ENCODE results near the gene BRD3OS.
A peak's percentile ranks its signal among the peaks of the same experiment; 100 is the strongest.
"Not testable (repeated sequence)": the region's sequence is repeated elsewhere in the genome, so short reads cannot be mapped to it uniquely, and the experiment has no call there.

The BRD3OS gene

DNA sequence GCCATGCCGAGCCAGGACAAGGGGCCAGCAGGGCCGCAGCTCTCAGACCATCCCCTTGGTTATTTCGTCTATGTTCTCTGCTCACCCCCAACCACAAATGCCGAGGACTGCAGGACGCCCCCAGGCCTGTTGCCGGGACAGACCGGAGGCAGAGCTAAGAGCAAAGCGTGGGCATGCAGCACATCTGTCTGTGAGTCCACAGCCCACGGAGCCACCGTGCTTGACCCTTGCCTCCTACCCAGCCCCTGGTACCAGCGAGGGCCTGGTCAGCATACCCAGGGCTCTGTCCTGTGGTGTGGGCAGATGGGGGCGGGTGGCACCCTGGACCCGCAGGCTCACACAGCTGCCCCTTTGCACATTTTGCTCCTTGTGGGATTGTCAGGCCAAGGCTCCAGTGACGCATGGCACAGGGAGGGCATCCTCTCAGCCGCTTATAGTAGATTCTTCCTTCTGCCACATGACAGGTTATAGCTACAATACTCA is 37.8 kb downstream of the BRD3OS start:
- Mint-ChIP-seq H3K4me1 (ENCODE audit: low read depth) (peaks cover 20% of the 10 kb centered on the region), H3K27ac (no peak overlapping the region), H3K36me3 (ENCODE audit: low read depth) (peaks cover 4% of the 10 kb centered on the region), H3K27me3 (ENCODE audit: low read depth) (no peaks in the 10 kb centered on the region), H3K9me3 (no peaks in the 10 kb centered on the region), H3K4me3 (no peak overlapping the region)

DNA sequence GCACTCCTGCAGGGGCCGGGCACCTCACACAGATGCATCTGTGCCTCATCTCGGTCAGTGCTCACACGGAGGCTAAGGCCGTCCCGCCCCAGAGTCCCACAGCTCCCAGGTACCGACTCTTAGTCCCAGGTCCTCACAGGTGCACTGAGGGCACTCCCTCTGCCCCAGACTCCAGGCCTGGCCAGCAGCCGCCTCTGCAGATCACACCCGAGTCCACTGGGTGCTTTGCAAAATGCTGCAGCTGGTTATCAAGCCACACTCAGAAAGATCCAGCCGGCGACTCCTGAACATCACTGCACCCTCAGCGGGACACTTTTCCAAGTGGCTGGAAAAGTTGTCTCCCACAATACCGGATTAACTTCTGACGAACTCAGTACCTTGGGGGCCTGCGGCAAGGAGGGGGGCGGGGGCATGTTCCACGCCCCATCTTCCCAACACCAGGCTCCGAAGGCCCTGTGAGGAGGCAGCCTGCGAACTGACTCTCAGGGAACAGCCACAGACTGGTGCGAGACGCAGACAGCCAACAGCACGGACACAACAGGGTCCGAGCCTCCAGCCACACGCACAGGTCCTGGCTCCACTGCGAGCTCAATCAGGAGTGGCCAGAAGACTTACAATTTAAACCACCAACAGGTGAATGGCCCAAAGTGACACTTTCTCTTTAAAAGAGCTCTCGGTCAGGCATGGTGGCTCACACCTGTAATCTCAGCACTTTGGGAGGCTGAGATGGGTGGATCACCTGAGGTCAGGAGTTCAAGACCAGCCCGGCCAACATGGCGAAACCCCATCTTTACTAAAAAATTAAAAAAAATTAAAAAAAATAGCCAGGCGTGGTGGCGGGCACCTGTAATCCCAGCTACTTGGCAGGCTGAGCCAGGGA is 38.5 kb downstream of the BRD3OS start:
- no peaks in the 10 kb centered on the region for H3K9me3 Mint-ChIP-seq
- H3K4me3 Mint-ChIP-seq, result no peak overlapping the region
- no peak overlapping the region for H3K27ac Mint-ChIP-seq
- H3K27me3 Mint-ChIP-seq (ENCODE audit: low read depth), result peaks cover under 1% of the 10 kb centered on the region
- H3K36me3 Mint-ChIP-seq (ENCODE audit: low read depth), result peaks cover 4% of the 10 kb centered on the region
- H3K4me1 Mint-ChIP-seq (ENCODE audit: low read depth), result peaks cover 21% of the 10 kb centered on the region

DNA sequence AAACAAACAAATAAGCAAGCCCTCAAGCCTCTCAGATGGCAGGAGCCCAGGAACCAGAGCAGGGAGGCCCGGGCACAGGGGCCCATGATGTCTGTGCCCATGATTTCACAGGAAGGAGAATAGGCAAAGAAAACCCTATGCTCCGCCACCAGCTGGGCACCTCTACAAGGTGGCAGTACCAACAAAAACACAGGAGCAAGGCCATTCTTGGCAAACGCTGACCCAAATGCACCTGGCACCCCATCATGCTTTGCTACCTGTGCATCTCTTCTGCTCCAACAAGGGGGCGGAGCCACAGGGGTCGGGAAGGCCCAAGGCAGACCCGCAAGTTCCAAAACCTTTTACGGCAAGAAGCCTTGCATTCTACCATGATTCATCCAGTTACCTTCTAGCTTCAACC is 39.4 kb downstream of the BRD3OS start:
- Mint-ChIP-seq H3K36me3 (ENCODE audit: low read depth) (peaks cover 4% of the 10 kb centered on the region), H3K4me1 (ENCODE audit: low read depth) (peaks cover 27% of the 10 kb centered on the region), H3K9me3 (no peaks in the 10 kb centered on the region), H3K4me3 (peak overlapping the region; percentile 54), H3K27ac (no peak overlapping the region), H3K27me3 (ENCODE audit: low read depth) (peaks cover 9% of the 10 kb centered on the region)

DNA sequence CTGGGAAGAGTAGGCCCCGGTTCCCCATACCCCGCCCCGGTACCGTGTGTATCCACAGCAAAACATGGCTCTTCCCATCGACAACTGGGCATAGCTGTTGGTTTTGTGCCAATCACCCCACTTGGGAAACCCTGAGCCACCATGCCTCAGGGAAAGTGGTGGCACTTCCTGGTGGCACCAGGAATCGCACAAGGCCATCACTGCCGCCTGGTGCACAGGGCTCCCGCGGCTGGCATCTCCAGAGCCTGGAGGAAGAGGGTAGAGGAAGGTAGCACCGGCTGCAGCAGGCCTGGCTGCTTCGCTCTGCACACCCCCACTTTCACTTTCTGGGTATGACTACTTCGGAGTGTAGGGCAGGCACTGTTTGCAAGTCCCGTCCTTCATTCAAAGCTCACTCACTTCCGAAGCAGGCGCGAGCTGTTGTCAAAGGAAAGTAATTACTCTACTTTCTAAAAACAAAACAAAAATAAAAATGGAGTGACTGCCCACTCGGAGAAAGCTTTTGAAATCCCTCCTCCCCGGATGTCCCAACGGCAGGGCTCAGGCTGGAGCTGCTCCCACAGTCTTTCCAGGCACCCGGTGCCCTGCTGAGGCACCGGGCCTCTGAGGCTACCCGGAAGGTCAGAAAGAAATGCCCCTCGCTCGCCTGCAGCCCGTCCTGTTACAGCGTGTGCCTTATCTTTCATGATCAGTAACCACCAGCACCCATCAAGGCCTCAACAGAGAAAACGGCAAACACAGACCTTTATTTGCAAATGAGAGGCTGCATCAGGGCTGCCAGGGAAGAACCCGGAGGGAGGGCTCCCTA is 40.5 kb downstream of the BRD3OS start:
- H3K4me1 Mint-ChIP-seq (ENCODE audit: low read depth), result peaks cover 23% of the 10 kb centered on the region

DNA sequence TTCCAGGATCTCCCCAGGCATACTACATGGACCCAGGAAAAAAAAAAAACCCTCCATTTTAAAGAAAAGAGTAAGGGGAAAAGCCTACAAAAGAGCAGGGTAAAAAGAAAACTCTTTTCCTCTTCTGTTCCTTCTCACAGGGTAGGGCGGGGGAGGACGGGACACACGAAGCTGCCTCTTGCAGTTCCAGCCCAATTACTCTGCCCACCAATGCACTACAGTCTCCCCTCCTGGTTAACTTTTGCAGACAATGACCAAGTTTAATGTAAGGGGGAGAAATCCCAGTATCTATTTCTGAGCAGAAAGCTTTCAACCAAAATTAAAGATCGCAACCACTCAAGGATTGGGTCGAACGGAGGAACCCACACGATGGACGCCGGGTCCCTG is 41.2 kb downstream of the BRD3OS start:
- Mint-ChIP-seq H3K27ac (peak overlapping the region; percentile 83), H3K4me3 (peak overlapping the region; percentile 84), H3K36me3 (ENCODE audit: low read depth) (peaks cover 4% of the 10 kb centered on the region), H3K9me3 (no peaks in the 10 kb centered on the region), H3K27me3 (ENCODE audit: low read depth) (peaks cover 21% of the 10 kb centered on the region), H3K4me1 (ENCODE audit: low read depth) (peaks cover 23% of the 10 kb centered on the region)

More for the DNA sequence above, 40.5 kb downstream of the BRD3OS start:
- Mint-ChIP-seq H3K4me3 (peak overlapping the region; percentile 84), H3K36me3 (ENCODE audit: low read depth) (peaks cover 4% of the 10 kb centered on the region), H3K9me3 (no peaks in the 10 kb centered on the region), H3K27me3 (ENCODE audit: low read depth) (peaks cover 18% of the 10 kb centered on the region), H3K27ac (peak overlapping the region; percentile 83)

DNA sequence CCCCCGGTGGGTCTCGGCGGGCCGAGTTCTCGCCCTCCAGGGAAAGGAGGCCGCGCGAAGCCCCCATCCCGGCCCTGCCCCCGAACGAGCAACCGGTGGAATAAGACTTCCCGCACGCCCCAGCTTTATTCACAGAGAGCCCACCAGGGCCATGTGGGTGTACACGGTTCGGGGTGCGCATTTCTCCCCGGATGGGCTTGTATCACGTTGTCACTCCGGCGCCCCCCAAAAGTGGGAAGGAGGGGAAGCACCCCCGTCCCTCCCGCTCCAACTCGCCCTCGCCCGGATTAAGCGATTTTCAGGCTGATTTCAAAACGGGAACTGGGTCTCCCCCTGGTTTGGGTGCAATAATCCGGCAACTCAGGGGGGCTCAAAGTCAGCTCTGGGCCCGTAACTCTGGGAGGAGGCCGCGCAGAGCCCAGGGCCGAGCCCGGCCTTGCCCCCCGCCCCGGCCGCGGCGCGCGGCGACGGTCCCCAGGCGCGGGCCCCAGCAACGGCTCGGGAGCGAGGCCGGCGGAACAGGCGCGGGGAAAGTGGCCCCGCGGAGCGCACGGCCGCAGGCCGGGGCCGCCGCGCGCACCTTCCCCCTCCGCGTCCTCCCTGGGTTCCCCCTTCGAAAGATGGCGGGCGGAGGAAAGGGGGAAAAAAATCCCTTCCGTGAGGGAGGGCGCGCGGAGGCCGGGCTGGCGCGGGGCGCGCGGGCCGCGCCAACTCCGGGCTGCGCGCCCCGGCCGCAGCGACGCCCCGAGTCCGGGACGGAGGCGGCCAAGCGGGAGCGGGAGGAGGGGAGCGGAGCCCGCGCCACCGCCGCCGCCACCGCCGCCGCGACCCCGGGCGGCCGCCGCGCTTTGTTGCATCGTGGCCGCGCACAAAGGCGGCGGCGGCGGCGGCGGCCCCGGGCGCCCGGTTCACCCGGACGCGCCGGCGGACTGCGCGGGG is 41.9 kb downstream of the BRD3OS start:
- Mint-ChIP-seq H3K27ac (peak overlapping the region; percentile 67), H3K36me3 (ENCODE audit: low read depth) (peaks cover 4% of the 10 kb centered on the region), H3K4me3 (peak overlapping the region; percentile 84), H3K27me3 (ENCODE audit: low read depth) (peaks cover 21% of the 10 kb centered on the region), H3K4me1 (ENCODE audit: low read depth) (peaks cover 23% of the 10 kb centered on the region), H3K9me3 (no peaks in the 10 kb centered on the region)

DNA sequence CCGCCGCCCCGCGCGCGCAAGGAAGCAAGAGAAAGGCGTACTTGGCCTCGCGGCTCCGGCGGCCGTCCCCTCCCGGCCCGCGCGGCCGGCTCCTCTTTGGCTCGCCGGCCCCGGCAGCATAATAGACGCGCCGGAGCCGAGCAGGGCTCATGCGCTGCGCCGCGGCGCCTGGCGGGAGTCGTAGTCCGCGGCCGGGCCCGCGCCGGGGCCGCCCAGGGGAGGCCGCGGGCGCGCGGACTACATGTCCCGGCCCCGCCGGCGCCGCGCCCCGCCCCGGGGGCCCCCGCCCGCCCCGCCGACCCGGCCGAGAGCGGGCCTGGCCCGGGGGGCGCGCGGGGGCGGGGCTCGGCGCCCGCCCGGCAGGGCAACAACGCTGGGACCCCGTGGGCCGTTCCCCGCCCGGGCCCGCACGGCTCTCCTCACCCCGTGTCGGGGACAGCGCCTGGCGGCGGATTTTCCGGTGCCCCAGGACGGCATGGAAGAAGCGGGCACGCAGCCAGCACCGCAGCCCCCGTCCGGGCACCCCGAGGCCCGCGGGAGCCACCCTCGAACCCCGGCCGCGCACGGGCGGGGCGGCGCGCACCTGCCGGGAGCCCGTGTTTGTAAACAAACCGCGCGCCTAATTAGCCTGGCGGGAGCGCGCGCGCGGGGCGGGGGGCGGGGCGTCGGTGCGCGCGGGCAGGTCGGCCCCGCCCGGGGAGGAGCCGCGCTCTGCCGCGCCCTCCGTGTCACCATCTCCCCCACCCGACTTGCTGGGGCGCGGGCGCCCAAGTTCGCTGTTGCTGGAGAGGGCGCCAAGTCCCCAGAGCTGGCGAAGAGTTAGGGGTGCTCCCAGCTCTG is 42.8 kb downstream of the BRD3OS start, which contains the start of gene BRD3:
Gene BRD3, minus strand, starts transcription at position 123 of the 840 bp plus-strand sequence. CDS start 14,549 bp downstream, outside the sequence.
- Mint-ChIP-seq H3K4me3 (peak within 1 kb of the TSS; percentile 84), H3K36me3 (ENCODE audit: low read depth) (peaks cover 4% of the 10 kb centered on the region), H3K27me3 (ENCODE audit: low read depth) (peaks cover 21% of the 10 kb centered on the region), H3K27ac (peak within 1 kb of the TSS; percentile 92), H3K4me1 (ENCODE audit: low read depth) (peaks cover 23% of the 10 kb centered on the region), H3K9me3 (no peaks in the 10 kb centered on the region)

DNA sequence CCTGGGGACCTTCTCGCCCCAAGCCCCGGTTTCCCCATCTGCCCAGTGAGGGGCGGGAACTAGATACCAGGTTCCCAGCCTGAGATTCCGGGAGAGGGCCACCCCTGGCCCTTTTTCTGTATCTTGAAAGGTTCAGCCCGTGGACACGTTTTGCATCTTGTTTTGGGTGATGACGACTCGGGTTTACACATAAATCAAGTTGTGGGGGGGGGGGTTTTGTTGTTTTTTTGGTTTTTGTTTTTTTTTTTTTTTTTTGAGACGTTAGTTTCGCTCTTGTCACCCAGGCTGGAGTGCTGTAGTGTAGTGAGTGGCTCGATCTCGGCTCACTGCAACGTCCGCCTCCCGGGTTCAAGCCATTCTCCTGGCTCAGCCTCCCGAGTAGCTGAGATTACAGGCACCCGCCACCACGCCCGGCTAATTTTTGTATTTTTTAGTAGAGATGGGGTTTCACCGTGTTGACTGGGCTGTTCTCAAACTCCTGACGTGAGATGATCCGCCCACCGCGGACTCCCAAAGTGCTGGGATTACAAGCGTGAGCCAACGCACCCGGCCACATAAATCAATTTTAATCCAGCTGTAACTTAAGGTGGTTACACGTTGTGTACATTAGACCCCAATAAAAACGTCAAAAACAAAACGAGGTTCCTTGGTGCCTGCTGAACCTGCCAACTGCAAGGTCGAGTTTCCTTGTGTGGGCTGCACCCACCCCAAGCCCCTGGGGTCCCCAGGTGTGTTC is 43.6 kb downstream of the BRD3OS start:
- peak overlapping the region; percentile 92 for H3K27ac Mint-ChIP-seq
- peaks cover 23% of the 10 kb centered on the region for H3K4me1 Mint-ChIP-seq (ENCODE audit: low read depth)
- H3K36me3 Mint-ChIP-seq (ENCODE audit: low read depth), result peaks cover 4% of the 10 kb centered on the region
- peak overlapping the region; percentile 83 for H3K4me3 Mint-ChIP-seq
- H3K27me3 Mint-ChIP-seq (ENCODE audit: low read depth), result peaks cover 21% of the 10 kb centered on the region
- H3K9me3 Mint-ChIP-seq, result no peaks in the 10 kb centered on the region

DNA sequence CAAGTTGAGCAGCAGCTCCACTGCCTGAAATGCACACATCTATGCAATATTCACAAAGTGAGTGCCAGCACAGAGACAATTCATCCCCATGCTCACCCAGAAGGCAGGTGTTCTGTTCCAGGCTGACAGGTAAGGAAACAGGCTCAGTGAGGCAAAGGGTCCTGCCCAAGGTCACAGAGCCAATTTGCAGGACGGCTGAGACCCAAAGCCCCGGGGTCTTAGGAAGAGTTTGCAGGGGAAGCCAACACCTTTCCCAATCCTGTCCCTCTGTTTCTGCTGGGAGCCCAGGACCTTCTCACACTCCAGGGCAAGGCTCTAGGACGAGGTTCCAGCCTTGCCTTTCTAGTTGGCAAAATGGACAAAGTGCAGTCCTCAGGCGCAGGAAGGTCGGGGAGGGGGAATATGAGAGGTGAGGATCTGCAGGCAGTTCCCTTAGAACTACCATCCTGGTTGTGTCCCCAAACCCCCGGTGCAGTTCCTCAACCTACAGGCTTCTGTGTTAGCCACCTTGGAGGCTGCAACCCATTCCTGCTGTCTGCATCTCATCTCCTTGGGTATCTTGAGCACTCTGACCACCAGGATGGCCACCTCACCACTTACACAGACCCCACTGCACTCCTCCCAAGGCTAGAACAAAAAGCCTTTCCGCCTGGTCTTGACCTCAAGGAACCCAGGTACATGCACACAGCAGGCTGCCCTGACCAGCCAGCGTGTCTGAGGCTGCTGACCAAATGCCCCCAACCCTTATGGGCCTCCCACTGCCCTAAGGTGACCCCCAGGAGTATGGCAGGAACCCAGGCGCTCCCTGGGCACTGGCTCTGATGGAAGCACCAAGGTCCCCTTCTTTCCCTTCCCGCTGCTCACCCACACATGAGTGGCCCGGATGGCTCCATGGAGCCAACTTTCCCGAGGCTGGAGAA is 44.5 kb downstream of the BRD3OS start:
- Mint-ChIP-seq H3K9me3 (peaks cover 6% of the 10 kb centered on the region), H3K4me3 (peak overlapping the region; percentile 83), H3K27ac (no peak overlapping the region), H3K4me1 (ENCODE audit: low read depth) (peaks cover 23% of the 10 kb centered on the region), H3K36me3 (ENCODE audit: low read depth) (peaks cover 4% of the 10 kb centered on the region), H3K27me3 (ENCODE audit: low read depth) (peaks cover 21% of the 10 kb centered on the region)

DNA sequence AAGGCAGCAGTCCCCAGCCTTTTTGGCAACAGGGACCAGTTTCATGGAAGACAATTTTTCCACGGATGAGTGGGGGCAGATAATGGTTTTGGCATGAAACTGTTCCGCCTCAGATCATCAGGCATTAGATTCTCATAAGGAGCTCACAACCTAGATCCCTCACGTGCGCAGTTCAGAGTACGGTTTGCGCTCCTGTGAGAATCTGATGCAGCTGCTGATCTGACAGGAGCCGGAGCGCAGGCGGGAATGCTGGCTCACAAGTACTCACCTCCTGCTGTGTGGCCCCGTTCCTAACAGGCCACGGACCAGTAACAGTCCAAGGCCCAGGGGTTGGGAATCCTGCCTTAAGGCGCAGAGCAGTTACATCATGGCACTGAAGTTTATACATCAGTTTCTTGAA is 45.9 kb downstream of the BRD3OS start:
- Mint-ChIP-seq H3K4me3 (no peak overlapping the region), H3K27ac (no peak overlapping the region)

DNA sequence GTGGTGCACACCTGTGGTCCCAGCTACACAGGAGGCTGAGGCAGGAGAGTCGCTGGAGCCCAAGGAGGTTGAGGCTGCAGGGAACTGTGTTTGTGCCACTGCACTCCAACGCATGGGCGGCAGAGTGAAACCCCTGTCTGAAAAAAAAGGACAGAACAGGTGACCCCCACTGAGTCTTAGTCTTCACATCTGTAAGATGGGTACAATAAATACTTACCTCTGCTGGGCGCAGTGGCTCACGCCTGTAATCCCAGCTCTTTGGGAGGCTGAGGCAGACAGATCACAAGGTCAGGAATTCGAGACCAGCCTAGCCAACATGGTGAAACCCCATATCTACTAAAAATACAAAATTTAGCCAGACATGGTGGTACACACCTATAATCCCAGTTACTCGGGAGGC is 47.4 kb downstream of the BRD3OS start:
- not testable (repeated sequence) for H3K4me1 Mint-ChIP-seq (ENCODE audit: low read depth); H3K4me3 Mint-ChIP-seq; H3K27ac Mint-ChIP-seq; H3K36me3 Mint-ChIP-seq (ENCODE audit: low read depth)
- H3K27me3 Mint-ChIP-seq (ENCODE audit: low read depth), result peaks cover 21% of the 10 kb centered on the region
- H3K9me3 Mint-ChIP-seq, result peaks cover 14% of the 10 kb centered on the region

More for the DNA sequence above, 45.9 kb downstream of the BRD3OS start:
- peaks cover 9% of the 10 kb centered on the region for H3K9me3 Mint-ChIP-seq
- H3K4me1 Mint-ChIP-seq (ENCODE audit: low read depth), result peaks cover 14% of the 10 kb centered on the region
- H3K36me3 Mint-ChIP-seq (ENCODE audit: low read depth), result no peaks in the 10 kb centered on the region
- H3K27me3 Mint-ChIP-seq (ENCODE audit: low read depth), result peaks cover 21% of the 10 kb centered on the region

DNA sequence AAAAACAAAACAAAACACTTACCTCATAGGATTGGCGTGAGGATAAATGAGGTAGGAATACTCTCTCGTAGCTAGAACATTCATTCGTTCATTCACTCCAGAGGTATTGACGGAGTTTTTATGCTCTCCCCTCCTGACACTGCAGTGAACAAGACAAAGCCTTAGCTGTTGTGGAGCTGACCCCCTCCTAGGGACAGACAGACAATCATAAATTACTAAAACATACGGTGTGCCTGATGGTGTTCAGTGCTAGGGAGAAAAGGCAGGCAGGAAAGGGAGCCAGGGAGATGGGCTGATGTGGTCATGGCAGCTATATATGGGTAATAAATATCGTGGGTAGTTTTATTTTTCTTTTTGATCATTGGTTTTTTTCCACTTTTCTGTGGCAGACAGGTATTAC is 48.2 kb downstream of the BRD3OS start:
- H3K4me3 Mint-ChIP-seq, result no peak overlapping the region
- peaks cover 21% of the 10 kb centered on the region for H3K27me3 Mint-ChIP-seq (ENCODE audit: low read depth)
- no peak overlapping the region for H3K27ac Mint-ChIP-seq
- no peaks in the 10 kb centered on the region for H3K36me3 Mint-ChIP-seq (ENCODE audit: low read depth)
- peaks cover 14% of the 10 kb centered on the region for H3K9me3 Mint-ChIP-seq
- H3K4me1 Mint-ChIP-seq (ENCODE audit: low read depth), result peaks cover 7% of the 10 kb centered on the region
